ENCODE results near the gene SLC7A5. TPM values are rescaled to one million over a fixed set of nuclear protein-coding genes. Genes with fewer than 3 reads are reported as not detected.

The SLC7A5 gene
- total and polyA plus RNA-seq, 2 experiments from 2014 or later = 5.4 to 8.2 TPM

GRCh38 chr16:87839542-87840270 lies 29.6 kb downstream of the SLC7A5 start:
- DNase-seq (ENCODE audit: low read depth in 1 of 2, low spot score in 1 of 2) = no peak
- TF ChIP-seq, protein P1, sequence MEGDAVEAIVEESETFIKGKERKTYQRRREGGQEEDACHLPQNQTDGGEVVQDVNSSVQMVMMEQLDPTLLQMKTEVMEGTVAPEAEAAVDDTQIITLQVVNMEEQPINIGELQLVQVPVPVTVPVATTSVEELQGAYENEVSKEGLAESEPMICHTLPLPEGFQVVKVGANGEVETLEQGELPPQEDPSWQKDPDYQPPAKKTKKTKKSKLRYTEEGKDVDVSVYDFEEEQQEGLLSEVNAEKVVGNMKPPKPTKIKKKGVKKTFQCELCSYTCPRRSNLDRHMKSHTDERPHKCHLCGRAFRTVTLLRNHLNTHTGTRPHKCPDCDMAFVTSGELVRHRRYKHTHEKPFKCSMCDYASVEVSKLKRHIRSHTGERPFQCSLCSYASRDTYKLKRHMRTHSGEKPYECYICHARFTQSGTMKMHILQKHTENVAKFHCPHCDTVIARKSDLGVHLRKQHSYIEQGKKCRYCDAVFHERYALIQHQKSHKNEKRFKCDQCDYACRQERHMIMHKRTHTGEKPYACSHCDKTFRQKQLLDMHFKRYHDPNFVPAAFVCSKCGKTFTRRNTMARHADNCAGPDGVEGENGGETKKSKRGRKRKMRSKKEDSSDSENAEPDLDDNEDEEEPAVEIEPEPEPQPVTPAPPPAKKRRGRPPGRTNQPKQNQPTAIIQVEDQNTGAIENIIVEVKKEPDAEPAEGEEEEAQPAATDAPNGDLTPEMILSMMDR (IDR thresholded peaks at IDR 0.05; ENCODE audit: low read depth, low read length) = no peak
- Histone ChIP-seq H3K9me3 (ENCODE audit: low read depth) (no peaks in the 10 kb centered on the region), H3K4me3 (no peak overlapping the region), H3K36me3 (no peaks in the 10 kb centered on the region), H3K27ac (no peak overlapping the region), H3K27me3 (no peaks in the 10 kb centered on the region), H3K4me1 (ENCODE audit: low read depth) (peaks cover 3% of the 10 kb centered on the region)

- Histone ChIP-seq H3K27ac (no peak overlapping the region), H3K36me3 (no peaks in the 10 kb centered on the region), H3K27me3 (no peaks in the 10 kb centered on the region), H3K9me3 (ENCODE audit: low read depth) (no peaks in the 10 kb centered on the region), H3K4me1 (ENCODE audit: low read depth) (peaks cover 4% of the 10 kb centered on the region), H3K4me3 (no peak overlapping the region)
- no peak for DNase-seq (ENCODE audit: low read depth in 1 of 2, low spot score in 1 of 2)
- TF ChIP-seq, protein P1 (IDR thresholded peaks at IDR 0.05; ENCODE audit: low read depth, low read length) = no peak
Observed at GRCh38 chr16:87838643-87839541, 30.4 kb downstream of the SLC7A5 start.

DNA sequence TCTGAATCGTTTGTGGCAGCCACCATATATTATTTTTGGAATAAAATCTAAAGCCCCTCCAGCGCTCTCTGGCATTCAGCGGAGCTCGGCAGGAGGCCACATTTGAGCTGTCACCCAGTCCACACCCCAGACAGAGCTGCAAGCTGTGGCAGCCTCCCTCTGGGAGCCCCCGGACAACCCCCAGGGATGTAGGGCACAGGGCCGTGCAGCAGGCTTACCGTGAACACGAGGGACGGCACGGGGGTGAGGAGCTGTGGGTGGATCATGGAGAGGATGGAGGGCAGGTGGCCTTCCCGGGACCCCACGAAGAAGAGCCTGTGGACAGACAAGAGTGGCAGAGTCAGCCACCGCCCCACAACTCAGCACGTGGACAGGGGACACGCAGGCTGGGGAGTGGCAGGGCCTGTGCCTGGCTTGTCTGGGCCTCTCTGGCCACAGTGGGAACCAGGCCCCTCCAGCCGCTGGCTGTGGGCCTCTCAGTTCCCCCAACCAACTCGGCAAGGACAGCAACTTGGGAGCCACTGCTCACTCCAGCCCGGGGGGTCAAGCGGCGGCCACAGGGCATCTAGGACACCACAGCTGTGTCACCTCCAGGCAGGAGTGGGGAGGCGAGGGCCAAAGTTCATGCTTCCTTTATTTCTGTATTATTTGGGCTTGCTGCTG lies 31.5 kb downstream of the SLC7A5 start:
- Histone ChIP-seq H3K4me1 (ENCODE audit: low read depth) (peaks cover 4% of the 10 kb centered on the region), H3K9me3 (ENCODE audit: low read depth) (no peaks in the 10 kb centered on the region), H3K4me3 (no peak overlapping the region), H3K36me3 (no peaks in the 10 kb centered on the region), H3K27me3 (no peaks in the 10 kb centered on the region), H3K27ac (no peak overlapping the region)
- no peak for DNase-seq (ENCODE audit: low read depth in 1 of 2, low spot score in 1 of 2)
- TF ChIP-seq, protein P1 (IDR thresholded peaks at IDR 0.05; ENCODE audit: low read depth, low read length) = no peak

GRCh38 chr16:87836844-87837581 lies 32.3 kb downstream of the SLC7A5 start:
- H3K27me3 ChIP-seq = no peaks in the 10 kb centered on the region
- H3K4me1 ChIP-seq (ENCODE audit: low read depth) = peaks cover 4% of the 10 kb centered on the region
- no peak overlapping the region for H3K4me3 ChIP-seq
- H3K9me3 ChIP-seq (ENCODE audit: low read depth) = no peaks in the 10 kb centered on the region
- H3K36me3 ChIP-seq = no peaks in the 10 kb centered on the region
- no peak overlapping the region for H3K27ac ChIP-seq
- DNase-seq (ENCODE audit: low read depth in 1 of 2, low spot score in 1 of 2) = peak in 1 of 2 donors; percentile 21
- TF ChIP-seq, protein P1 (IDR thresholded peaks at IDR 0.05; ENCODE audit: low read depth, low read length) = no peak

GRCh38 chr16:87836346-87836843 lies 32.9 kb downstream of the SLC7A5 start:
- Histone ChIP-seq H3K4me3 (no peak overlapping the region), H3K27ac (no peak overlapping the region), H3K9me3 (ENCODE audit: low read depth) (no peaks in the 10 kb centered on the region), H3K27me3 (no peaks in the 10 kb centered on the region), H3K36me3 (no peaks in the 10 kb centered on the region), H3K4me1 (ENCODE audit: low read depth) (peaks cover 4% of the 10 kb centered on the region)
- TF ChIP-seq, protein P1 (IDR thresholded peaks at IDR 0.05; ENCODE audit: low read depth, low read length) = no peak
- no peak for DNase-seq (ENCODE audit: low read depth in 1 of 2, low spot score in 1 of 2)
